Measurements from ENCODE around the gene ONECUT3. TPM values are rescaled to one million over a fixed set of nuclear protein-coding genes. Genes with fewer than 3 reads are reported as not detected.

Gene ONECUT3
- total and polyA plus RNA-seq, 2 donors (not counting 3 experiments of a cell fraction or from before 2014, with no cell fraction given) = not detected

DNA sequence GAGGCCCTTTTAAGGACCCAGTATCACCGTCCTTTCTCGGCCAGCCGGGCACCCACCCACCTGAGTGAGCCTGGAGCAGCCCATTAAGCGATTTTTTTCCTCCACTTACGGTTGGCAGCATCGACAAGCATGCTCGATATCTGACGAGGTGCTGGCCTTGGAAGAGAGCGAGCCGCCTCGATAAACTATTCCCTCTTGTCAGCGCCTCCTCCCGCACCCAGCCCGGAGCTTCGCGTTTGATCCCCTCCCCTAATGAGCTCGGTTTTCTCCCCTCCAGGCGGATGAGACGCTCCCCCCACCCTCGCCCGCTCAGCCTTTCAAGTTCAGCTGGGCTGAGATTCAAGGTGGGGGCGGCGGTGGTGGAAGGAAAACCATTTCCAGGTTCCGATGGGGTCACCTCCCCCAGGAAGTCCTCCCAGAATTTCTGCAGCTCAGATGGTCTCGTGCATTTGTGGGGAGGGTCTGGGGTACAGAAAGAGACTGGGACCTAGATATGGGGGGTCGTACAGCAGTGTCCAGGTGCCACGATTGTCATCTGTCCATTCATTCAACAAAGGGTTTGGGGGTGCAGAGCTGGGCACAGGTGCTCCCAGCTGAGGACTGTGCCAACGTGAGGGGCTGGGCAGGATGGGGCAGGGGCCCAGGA, 18.9 kb upstream of the ONECUT3 start:
- H4K20me1 ChIP-seq (replicated peaks; ENCODE audit: control insufficient read depth, extremely low read depth, insufficient read depth, low read length) = no peaks in the 10 kb centered on the region
- no peak overlapping the region for H3K4me2 ChIP-seq (ENCODE audit: insufficient read depth, low read length)
- BruUV-seq (replicated peaks) = no TSS peak
- DNase-seq (ENCODE audit: low read depth, low spot score) (no peak), FAIRE-seq (no peak)
- peaks cover 0 to 7% of the 10 kb centered on the region in 2 experiments for H3K27me3 ChIP-seq (ENCODE audit: control insufficient read depth in 2 of 2, insufficient read depth in 2 of 2, low read length in 2 of 2)
- dilution Hi-C loops (cut with MboI; ENCODE audit: extremely low pct_ligation_motif_present, low sequenced_read_pairs) = no loop called here
- no peaks in the 10 kb centered on the region for H3K36me3 ChIP-seq (ENCODE audit: control insufficient read depth in 2 of 2, extremely low read depth in 1 of 2, insufficient read depth in 2 of 2, low read length in 2 of 2)
- ChIA-PET CTCF (no interaction called here), POLR2A (no interaction called here)
- no peak overlapping the region for H3K27ac ChIP-seq (ENCODE audit: insufficient read depth, low read depth, low read length)
- no peaks in the 10 kb centered on the region for H3K9me3 ChIP-seq (replicated peaks; ENCODE audit: control insufficient read depth, insufficient read depth, low read length)
- no peaks in the 10 kb centered on the region for H3K79me2 ChIP-seq (ENCODE audit: control insufficient read depth, insufficient read depth, low read length)
- no peak overlapping the region for H2AFZ ChIP-seq (ENCODE audit: low read depth, low read length)
- no peak overlapping the region for H3K9ac ChIP-seq (replicated peaks; ENCODE audit: extremely low read depth, insufficient read depth, low read length)
- no peaks in the 10 kb centered on the region for H3K9me1 ChIP-seq (replicated peaks; ENCODE audit: control insufficient read depth, extremely low read depth, insufficient read depth, low read length)
- H3K4me3 ChIP-seq (replicated peaks in 1 of 3; ENCODE audit: insufficient read depth in 1 of 3, low read depth in 1 of 3, low read length in 3 of 3) = no peak overlapping the region
- H3K4me1 ChIP-seq (ENCODE audit: control insufficient read depth, extremely low read depth, insufficient read depth, low read length) = no peaks in the 10 kb centered on the region
- TF ChIP-seq MYC (IDR thresholded peaks at IDR 0.05; ENCODE audit: low read depth, low read length) = no peak
- no peak for TF ChIP-seq JUN (IDR thresholded peaks at IDR 0.05; ENCODE audit: borderline replicate concordance, insufficient read depth, insufficient read length, low read depth)
- no peak for TF ChIP-seq POLR2AphosphoS5 (IDR thresholded peaks at IDR 0.05; ENCODE audit: insufficient read depth, low read depth, low read length)
- TF ChIP-seq POLR2A (IDR thresholded peaks at IDR 0.05; ENCODE audit: low read depth, low read length) = no peak
- TF ChIP-seq, protein P1, sequence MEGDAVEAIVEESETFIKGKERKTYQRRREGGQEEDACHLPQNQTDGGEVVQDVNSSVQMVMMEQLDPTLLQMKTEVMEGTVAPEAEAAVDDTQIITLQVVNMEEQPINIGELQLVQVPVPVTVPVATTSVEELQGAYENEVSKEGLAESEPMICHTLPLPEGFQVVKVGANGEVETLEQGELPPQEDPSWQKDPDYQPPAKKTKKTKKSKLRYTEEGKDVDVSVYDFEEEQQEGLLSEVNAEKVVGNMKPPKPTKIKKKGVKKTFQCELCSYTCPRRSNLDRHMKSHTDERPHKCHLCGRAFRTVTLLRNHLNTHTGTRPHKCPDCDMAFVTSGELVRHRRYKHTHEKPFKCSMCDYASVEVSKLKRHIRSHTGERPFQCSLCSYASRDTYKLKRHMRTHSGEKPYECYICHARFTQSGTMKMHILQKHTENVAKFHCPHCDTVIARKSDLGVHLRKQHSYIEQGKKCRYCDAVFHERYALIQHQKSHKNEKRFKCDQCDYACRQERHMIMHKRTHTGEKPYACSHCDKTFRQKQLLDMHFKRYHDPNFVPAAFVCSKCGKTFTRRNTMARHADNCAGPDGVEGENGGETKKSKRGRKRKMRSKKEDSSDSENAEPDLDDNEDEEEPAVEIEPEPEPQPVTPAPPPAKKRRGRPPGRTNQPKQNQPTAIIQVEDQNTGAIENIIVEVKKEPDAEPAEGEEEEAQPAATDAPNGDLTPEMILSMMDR (IDR thresholded peaks at IDR 0.05; ENCODE audit: extremely low read depth in 1 of 2, insufficient read depth in 1 of 2, low read depth in 1 of 2, low read length in 2 of 2) = no peak
- no peak for TF ChIP-seq EZH2 (IDR thresholded peaks at IDR 0.05; ENCODE audit: borderline replicate concordance, low read depth, low read length, severe bottlenecking)
- TF ChIP-seq GATA2 (IDR thresholded peaks at IDR 0.05; ENCODE audit: insufficient read depth, insufficient read length, low read depth, low read length) = no peak
- no peak for TF ChIP-seq MAX (IDR thresholded peaks at IDR 0.05; ENCODE audit: insufficient read depth, insufficient read length)
- TF ChIP-seq FOS (IDR thresholded peaks at IDR 0.05; ENCODE audit: borderline replicate concordance, insufficient read depth, low read length) = no peak
- intact Hi-C loops (cut with micrococcal nuclease) = no loop called here
